Measurements from ENCODE around the gene MSX2.

MSX2 gene

GRCh38 chr5:174717826-174718455 is 6.4 kb upstream of the MSX2 start:
- no peak for DNase-seq (ENCODE audit: insufficient read length, low spot score)
- no peak for FAIRE-seq

DNA sequence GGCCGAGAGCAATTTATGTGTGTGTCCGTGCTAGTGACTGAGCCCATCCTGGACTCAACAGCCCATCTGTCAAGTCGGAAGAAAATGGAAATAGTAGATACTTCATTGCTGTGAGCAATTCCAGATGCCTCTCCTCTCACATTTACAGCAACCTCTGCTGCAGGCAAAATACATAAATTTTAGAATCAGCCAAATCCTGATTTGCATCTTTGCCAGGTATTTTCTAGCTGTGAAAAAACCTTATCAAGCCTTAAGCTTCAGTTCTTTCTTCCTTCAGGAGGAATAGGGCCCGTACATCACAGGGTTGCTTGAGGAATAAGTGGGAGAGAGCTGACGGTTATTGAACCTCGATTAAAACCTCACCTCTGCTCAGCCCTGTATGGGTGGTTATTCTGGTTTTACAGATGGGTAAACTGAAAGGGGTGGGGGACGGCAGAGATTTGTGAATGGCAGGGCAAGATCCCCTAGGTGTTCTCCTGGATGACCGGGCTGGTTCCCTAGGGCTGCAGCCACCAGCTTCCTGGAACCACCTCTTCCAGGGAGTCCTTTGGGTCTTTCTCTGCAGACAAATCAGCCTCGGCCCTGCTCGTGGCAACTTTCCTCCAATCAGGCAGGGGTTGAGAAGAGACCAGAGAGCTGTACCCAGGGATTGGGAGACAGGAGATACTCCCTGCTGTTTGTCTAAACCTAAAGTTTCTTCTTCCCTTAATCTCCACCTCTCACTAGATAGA is 5.3 kb upstream of the MSX2 start:
- FAIRE-seq (no peak), DNase-seq (ENCODE audit: insufficient read length, low spot score) (no peak)

- no peak for FAIRE-seq
Observed at GRCh38 chr5:174719793-174720611, 4.4 kb upstream of the MSX2 start.

DNA sequence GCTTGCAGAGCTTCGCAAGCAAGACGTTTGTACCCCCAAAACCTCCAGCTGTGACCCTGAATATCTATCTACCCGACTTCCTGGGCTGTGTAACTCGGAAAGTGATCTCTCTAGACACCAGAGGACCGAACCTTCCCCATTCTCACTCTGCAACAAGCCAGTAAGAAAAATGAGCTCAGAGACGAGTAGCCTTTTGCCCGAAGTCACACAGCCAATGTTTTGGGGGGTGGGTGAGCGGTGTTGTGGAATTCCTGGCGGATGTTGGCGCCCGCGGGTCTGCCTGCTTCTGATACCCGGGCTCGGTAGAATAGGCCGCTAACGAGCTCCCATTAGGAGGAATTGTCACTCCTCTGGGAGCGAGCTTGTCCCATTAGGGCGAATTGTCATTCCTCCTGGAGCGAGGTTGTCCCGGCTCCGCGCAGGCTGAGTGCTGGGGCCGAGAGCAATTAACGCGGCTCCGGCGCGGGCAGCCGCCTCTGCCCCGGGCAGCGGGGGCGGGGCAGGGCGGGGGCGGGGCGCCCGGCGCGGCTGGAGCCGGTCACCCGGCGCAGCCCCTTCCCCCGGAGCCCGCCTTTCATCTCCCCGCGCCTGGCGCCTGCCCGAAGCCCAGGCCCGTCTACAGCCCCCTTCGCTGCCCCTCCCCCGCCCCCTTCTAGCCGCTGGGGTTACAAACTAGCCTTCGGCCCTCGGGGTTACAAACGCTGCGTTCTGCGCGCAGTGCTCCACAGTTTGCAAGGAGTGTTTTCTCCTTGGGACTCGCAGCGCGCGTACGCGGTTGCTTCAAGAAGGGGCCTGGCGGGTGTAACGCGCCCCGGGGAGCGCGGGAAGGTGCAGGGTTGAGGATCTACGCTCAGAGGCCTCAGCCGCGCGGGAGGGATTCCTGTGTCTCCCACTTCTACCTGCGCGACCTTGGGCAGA is 3.5 kb upstream of the MSX2 start:
- DNase-seq (ENCODE audit: insufficient read length, low spot score) (no peak), FAIRE-seq (no peak)

More at GRCh38 chr5:174719793-174720611, 4.4 kb upstream of the MSX2 start:
- DNase-seq (ENCODE audit: insufficient read length, low spot score), result no peak

DNA sequence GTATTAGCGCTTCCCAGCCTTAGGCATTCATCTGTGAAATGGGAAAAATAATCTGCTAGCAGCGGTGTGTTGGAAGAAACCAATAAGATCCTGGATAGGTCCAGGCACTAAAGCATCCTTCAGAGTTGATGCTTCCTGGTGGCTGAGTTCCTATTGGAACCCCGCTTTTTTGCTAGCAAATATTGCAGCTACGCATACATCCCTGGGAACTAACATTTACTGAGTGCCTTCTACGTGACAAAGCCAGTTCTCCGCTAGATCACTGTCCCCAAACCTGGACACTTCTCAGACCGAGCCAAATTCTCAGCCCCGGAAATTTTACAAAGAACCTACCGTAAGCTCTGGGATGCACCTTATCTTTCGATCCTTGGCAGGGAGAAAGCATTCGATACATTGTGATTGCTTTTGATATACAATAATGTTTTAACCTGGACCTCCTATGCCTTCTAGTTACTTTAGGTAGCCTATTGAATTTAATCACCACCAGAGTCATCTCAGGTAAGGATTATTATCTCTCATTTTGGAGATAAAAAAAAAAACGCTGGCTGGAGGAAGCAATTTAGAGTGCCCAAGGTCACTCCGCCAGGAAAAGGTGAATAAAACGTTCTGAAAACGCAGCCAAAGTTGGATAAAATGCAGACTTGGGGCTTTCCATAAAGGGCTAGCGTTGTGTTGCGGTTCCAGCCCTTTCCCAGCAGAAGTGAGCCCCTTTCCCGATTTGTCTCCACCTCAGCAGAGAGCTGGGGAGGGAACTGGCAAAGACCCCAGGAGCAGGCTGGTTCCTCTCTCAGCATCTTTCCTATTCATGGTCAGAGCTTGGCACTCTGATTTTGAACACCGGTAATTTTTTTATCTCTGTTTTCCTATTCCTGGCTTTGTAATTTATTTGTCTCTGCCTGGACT is 2.6 kb upstream of the MSX2 start:
- no peak for FAIRE-seq

DNA sequence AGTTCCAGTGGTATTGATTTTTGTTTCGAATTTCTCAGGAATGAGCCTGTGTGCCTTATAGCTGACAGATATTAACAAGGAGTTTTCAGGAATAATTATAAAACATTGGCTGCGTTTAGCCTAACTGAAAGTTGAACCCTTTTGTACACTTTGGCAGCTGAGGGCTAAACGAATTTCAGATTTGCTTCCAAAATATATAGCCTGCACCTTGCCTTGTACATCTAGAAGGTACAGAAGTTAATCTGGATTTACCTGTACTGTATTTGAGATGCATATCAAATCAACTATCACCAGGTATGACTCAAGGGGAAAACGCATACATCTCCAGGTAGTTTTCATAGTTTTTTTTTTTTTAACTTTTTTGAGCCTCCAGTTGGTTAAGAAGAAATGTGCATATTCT is 1.9 kb upstream of the MSX2 start:
- FAIRE-seq (no peak), DNase-seq (ENCODE audit: insufficient read length, low spot score) (no peak)

More for the DNA sequence above, 2.6 kb upstream of the MSX2 start:
- DNase-seq (ENCODE audit: insufficient read length, low spot score), result no peak

DNA sequence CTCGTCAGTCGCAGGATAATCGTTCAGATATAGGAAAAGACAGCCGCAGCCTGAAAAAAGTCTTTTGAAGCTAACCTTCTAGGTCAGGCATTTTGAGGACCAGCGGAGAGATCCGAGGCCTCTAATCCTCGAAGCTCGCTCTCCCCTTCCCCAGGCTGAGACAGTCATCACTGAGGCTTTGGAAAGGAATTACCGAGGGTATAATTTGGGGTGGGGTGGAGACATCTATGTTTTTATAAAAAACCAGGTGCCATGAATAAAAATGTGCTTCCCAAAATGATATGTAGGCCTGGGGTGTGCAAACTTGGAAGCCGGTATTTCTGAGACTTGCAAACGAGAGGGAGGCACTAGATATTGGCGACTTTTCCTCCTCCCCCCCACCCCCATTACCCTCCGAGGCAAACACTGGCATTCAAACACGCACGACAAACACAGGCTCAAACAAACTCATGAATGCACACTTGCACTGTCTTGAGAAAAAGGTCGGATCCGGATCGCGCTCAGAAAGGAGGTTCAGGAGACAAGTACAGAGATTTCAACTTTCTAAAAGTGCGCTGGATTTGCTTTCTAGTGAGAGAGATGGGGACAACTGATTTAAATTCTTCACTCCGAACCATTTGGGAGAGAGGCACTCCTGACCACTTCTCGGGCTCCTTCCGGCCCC is 935 bp upstream of the MSX2 start:
- DNase-seq (ENCODE audit: insufficient read length, low spot score) (no peak), FAIRE-seq (no peak)

GRCh38 chr5:174723979-174724483 is 351 bp upstream of the MSX2 start:
- DNase-seq (ENCODE audit: insufficient read length, low spot score), result no peak
- no peak for FAIRE-seq

- DNase-seq (ENCODE audit: insufficient read length, low spot score) (no peak), FAIRE-seq (no peak)
Observed at GRCh38 chr5:174725261-174725990, 1.0 kb downstream of the MSX2 start.

DNA sequence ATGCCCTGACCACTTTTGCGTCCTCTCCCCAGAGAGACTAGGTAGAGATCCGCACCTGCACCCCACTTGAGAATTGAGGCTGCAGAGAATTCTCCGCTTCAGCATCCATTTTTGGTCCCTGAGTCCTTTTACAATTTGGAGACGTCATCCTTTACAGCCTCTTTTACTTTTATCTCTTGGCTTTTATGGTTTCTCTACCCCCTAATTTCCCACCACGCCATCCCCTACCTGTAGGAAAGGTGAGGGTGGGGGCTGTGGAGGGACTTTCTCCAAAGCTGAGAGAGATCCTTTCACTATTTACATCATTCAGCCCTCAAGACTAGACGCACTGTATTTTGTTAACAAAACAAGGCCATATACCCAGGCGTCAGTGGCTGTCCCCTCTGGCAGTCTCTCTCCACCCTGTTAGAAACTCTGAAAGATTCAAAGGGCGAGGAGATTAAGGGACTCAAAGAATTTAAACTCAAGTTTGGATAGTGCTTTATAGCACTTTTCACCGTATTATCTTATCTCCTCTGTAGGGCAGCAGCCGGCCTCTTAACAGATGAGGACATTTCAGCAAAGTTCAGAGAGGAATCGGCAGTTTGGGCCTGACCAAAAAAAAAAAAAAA is 1.7 kb downstream of the MSX2 start:
- no peak for DNase-seq (ENCODE audit: insufficient read length, low spot score)
- no peak for FAIRE-seq

GRCh38 chr5:174726916-174727793 is 2.8 kb downstream of the MSX2 start:
- FAIRE-seq, result no peak

GRCh38 chr5:174727794-174728680 is 3.7 kb downstream of the MSX2 start:
- FAIRE-seq, result no peak
- no peak for DNase-seq (ENCODE audit: insufficient read length, low spot score)

More at GRCh38 chr5:174726916-174727793, 2.8 kb downstream of the MSX2 start:
- DNase-seq (ENCODE audit: insufficient read length, low spot score), result no peak

- DNase-seq (ENCODE audit: insufficient read length, low spot score), result no peak
- no peak for FAIRE-seq
Observed at GRCh38 chr5:174729075-174729680, 4.8 kb downstream of the MSX2 start.

- no peak for FAIRE-seq
- DNase-seq (ENCODE audit: insufficient read length, low spot score), result no peak
Observed at GRCh38 chr5:174731214-174732035, 7.0 kb downstream of the MSX2 start.

All from GM19239 (cell line).